GM12865 (cell line): ENCODE results near the gene AKR1B1.

Experiments used
- DNase-seq: peaks from one replicate; pipeline ENCODE4 v3.0.0; 2010; ENCODE audit warnings: low read depth
- H3K4me3 ChIP-seq: 2 replicates; pipeline ENCODE4 v1.5.1; 2011; ENCODE audit warnings: mild to moderate bottlenecking, low read depth, low read length, control low read depth
- TF ChIP-seq, protein P1 (sequence below): IDR thresholded peaks from 2 replicates; pipeline ENCODE4 v1.5.1; 2011; ENCODE audit warnings: low read length, control low read depth, low read depth, inconsistent platforms; ENCODE audit not compliant: insufficient read depth; ENCODE audit errors: missing control alignments

The AKR1B1 gene

DNA sequence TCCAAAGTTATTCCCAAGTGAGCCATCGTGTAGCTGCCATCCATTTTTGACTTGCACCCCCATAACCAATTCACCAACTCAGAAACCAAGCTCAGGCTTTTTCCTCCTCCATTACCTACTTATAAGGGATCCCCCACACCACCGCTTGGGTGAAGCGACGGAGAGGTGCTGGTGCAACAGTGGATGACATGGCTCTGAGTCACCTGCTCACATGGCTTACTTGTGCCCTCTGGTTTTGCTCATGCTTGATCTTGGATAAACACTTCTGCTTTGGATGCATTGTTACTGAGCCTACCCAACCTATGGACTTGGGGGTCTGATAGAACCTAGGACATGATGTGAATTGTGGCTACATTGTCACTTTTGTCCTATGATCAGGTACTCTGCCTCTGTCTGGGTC, 12.0 kb upstream of the AKR1B1 start:
- DNase-seq = no peak
- TF ChIP-seq, protein P1, sequence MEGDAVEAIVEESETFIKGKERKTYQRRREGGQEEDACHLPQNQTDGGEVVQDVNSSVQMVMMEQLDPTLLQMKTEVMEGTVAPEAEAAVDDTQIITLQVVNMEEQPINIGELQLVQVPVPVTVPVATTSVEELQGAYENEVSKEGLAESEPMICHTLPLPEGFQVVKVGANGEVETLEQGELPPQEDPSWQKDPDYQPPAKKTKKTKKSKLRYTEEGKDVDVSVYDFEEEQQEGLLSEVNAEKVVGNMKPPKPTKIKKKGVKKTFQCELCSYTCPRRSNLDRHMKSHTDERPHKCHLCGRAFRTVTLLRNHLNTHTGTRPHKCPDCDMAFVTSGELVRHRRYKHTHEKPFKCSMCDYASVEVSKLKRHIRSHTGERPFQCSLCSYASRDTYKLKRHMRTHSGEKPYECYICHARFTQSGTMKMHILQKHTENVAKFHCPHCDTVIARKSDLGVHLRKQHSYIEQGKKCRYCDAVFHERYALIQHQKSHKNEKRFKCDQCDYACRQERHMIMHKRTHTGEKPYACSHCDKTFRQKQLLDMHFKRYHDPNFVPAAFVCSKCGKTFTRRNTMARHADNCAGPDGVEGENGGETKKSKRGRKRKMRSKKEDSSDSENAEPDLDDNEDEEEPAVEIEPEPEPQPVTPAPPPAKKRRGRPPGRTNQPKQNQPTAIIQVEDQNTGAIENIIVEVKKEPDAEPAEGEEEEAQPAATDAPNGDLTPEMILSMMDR = no peak
- H3K4me3 ChIP-seq = no peak overlapping the region

- no peak overlapping the region for H3K4me3 ChIP-seq
- no peak for DNase-seq
- TF ChIP-seq, protein P1 = no peak
These were observed 10.7 kb upstream of the AKR1B1 start for GRCh38 chr7:134469622-134470021.

DNA sequence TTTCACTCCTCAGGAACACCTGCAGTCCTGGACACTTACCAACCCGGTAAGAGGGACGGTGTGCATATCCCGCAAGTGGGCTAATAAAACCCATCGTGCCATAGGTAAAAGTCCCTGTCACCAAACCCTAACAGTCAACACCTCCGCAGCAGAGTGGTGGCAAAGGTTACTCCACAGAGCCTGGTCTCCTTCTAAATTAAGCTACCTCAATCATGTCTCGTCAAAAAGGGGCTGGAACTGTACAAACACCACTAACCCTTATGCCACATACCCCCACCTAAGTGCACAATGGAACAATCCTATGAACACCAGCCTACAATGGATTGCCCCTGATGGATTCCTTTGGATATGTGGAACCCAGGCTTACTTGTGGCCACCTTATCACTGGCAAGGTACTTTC, 9.6 kb upstream of the AKR1B1 start:
- TF ChIP-seq, protein P1 = no peak
- DNase-seq = no peak
- H3K4me3 ChIP-seq = no peak overlapping the region

DNA sequence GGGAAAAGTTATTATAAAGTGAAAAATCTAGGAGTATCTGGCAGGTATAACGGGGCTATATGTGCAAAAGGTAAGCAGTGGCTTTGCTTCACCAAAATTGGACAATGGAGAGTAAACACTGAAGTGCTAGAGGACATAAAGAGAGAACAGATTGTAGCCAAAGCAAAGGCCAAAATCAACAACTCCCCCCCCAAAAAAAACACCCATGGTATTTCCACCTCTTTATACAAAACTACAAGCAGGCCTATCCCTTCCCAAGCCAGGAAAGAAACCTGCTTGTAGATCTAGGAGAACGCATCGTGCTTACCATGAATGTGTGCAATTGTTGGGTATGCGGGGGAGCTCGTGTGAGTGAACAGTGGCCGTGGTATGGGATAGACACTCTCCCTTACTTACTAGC, 9.2 kb upstream of the AKR1B1 start:
- no peak overlapping the region for H3K4me3 ChIP-seq
- TF ChIP-seq, protein P1 = no peak
- DNase-seq = no peak

GRCh38 chr7:134465491-134465890, 6.6 kb upstream of the AKR1B1 start:
- no peak for DNase-seq
- H3K4me3 ChIP-seq = no peak overlapping the region
- TF ChIP-seq, protein P1 = no peak

DNA sequence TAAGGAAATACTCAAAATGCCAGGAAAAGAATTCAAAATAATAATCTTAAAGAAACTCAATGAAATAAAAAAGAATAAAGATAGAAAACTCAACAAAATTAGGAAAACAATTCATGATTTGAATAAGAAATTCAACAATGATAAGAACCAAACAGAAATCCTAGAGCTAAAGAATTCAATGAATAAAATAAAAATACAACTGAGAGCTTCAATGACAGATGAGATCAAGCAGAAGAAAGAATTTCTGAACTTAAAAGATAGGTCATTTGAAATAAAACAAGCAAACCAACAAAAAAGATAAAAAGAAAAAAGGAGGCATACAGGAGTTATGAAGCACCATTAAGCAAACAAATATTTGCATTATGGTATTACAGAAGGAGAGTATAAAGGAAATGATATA, 5.6 kb upstream of the AKR1B1 start:
- DNase-seq = no peak
- no peak overlapping the region for H3K4me3 ChIP-seq
- TF ChIP-seq, protein P1 = no peak

GRCh38 chr7:134463751-134464150, 4.9 kb upstream of the AKR1B1 start:
- no peak for DNase-seq
- H3K4me3 ChIP-seq = no peak overlapping the region
- TF ChIP-seq, protein P1 = no peak
